Gastrocnemius medialis (tissue), 4 donors: ENCODE data around the gene PPP6R2. TPM values are rescaled to one million over a fixed set of nuclear protein-coding genes. Genes with fewer than 3 reads are reported as not detected.

Experiments
- ATAC-seq, 2 donors: fragments of 150-250 bp; one replicate each; pipeline ENCODE4 v1.9.1; 2016
- DNase-seq, 2 donors: peaks; one replicate each; pipeline ENCODE4 v3.0.0-alpha.2; 2019
- H3K27ac ChIP-seq, 4 donors: fragments of 200-600 bp; sonication (generic); 1 replicate in 1 of 4; 2 replicates in 3 of 4; pipeline ENCODE4 v1.5.1; 2016 to 2018; ENCODE audit warnings: mild to moderate bottlenecking in 2 of 4, moderate library complexity in 1 of 4
- H3K27me3 ChIP-seq, 3 donors: fragments of 200-600 bp; sonication (generic) in 2 of 3; 1 replicate in 1 of 3; 2 replicates in 2 of 3; pipeline versions ENCODE4 v1.5.1 to v1.6.0; 2016 to 2019; ENCODE audit warnings: mild to moderate bottlenecking in 1 of 3, moderate library complexity in 1 of 3
- H3K36me3 ChIP-seq, 2 donors: fragments of 200-600 bp; sonication (generic) in 1 of 2; one replicate each; pipeline ENCODE4 v1.5.1; 2017 to 2018
- H3K4me1 ChIP-seq, 2 donors: fragments of 200-600 bp; sonication (generic) in 1 of 2; one replicate each; pipeline ENCODE4 v1.5.1; 2016 to 2017; ENCODE audit warnings: mild to moderate bottlenecking in 2 of 2
- H3K4me3 ChIP-seq, 4 donors: fragments of 200-600 bp; sonication (generic) in 3 of 4; 1 replicate in 1 of 4; 2 replicates in 3 of 4; pipeline ENCODE4 v1.5.1; 2016 to 2019; ENCODE audit warnings: mild to moderate bottlenecking in 2 of 4
- H3K9me3 ChIP-seq, 3 donors: fragments of 200-600 bp; sonication (generic) in 2 of 3; 1 replicate in 1 of 3; 2 replicates in 2 of 3; pipeline ENCODE4 v1.5.1; 2016 to 2019
- CTCF ChIP-seq, 5 experiments: fragments of 450-650 bp in 3 of 5; fragments of 200-600 bp in 2 of 5; sonication (generic) in 2 of 5; IDR thresholded peaks in 4 of 5; conservative IDR thresholded peaks in 1 of 5; 1 replicate in 4 of 5; 2 replicates in 1 of 5; pipeline ENCODE4 v1.5.1; 2016 to 2019; ENCODE audit warnings: antibody characterized with exemption in 5 of 5, mild to moderate bottlenecking in 3 of 5, moderate library complexity in 3 of 5
- POLR2A ChIP-seq, 2 donors: fragments of 450-650 bp; IDR thresholded peaks; one replicate each; pipeline ENCODE4 v1.6.1; 2017; ENCODE audit warnings: antibody characterized with exemption in 2 of 2, mild to moderate bottlenecking in 2 of 2, moderate library complexity in 2 of 2
- in situ Hi-C, 4 donors: fragments of 200-750 bp; cut with MboI; loops; one replicate each; pipeline versions ENCODE4 v1.15.0 to v1.8.0; 2017; ENCODE audit warnings: low sequenced_read_pairs in 4 of 4
- intact Hi-C: fragments of 100-400 bp; cut with DNase I; formaldehyde crosslinking; loops from one replicate; pipeline ENCODE4 v1.15.1; 2023; ENCODE audit warnings: low total_unique reads
- total RNA-seq, 4 donors: library from RNA; depleted of rRNA; stranded (reverse); fragments of >200 nt; gene quantifications; one replicate each; pipeline versions ENCODE4 v1.1.0 to v1.2.3, GENCODE V29; 2016

Gene PPP6R2
- total RNA-seq, 4 donors from 2014 or later = 55.7 to 96.2 (median 74.1) TPM

- in situ Hi-C loops = no loop called here
- Histone ChIP-seq H3K4me3 (peak overlapping the region; percentile 5 to 13 (median 12)), H3K4me1 (peaks cover 8 to 18% of the 10 kb centered on the region in 2 donors), H3K36me3 (no peaks in the 10 kb centered on the region), H3K27me3 (no peaks in the 10 kb centered on the region), H3K27ac (no peak overlapping the region), H3K9me3 (no peaks in the 10 kb centered on the region)
- TF ChIP-seq POLR2A (IDR thresholded peaks at IDR 0.05) (no peak), CTCF (IDR thresholded peaks at IDR 0.05 in 4 of 5, conservative IDR thresholded peaks at IDR 0.05 in 1 of 5) (no peak)
- DNase-seq = no peak
- no peak for ATAC-seq
- intact Hi-C loops = no loop called here
Observed at GRCh38 chr22:50299785-50300619, 43.1 kb upstream of the PPP6R2 start.

- no peak overlapping the region for H3K27ac ChIP-seq
- no peak for TF ChIP-seq CTCF (IDR thresholded peaks at IDR 0.05 in 4 of 5, conservative IDR thresholded peaks at IDR 0.05 in 1 of 5)
- H3K4me1 ChIP-seq = peaks cover 16 to 25% of the 10 kb centered on the region in 2 donors
- DNase-seq (no peak), ATAC-seq (no peak)
- intact Hi-C loops = no loop called here
- H3K9me3 ChIP-seq = no peaks in the 10 kb centered on the region
- no peak overlapping the region for H3K4me3 ChIP-seq
- no peaks in the 10 kb centered on the region for H3K36me3 ChIP-seq
- no peaks in the 10 kb centered on the region for H3K27me3 ChIP-seq
- in situ Hi-C loops = no loop called here
Observed at GRCh38 chr22:50300620-50301257, 42.4 kb upstream of the PPP6R2 start.

GRCh38 chr22:50301581-50301991 lies 41.5 kb upstream of the PPP6R2 start:
- Histone ChIP-seq H3K27ac (no peak overlapping the region), H3K36me3 (no peaks in the 10 kb centered on the region)

GRCh38 chr22:50302041-50302541 lies 41.0 kb upstream of the PPP6R2 start:
- intact Hi-C loops = no loop called here
- H3K4me3 ChIP-seq = no peak overlapping the region
- no peaks in the 10 kb centered on the region for H3K36me3 ChIP-seq
- in situ Hi-C loops = no loop called here
- H3K27me3 ChIP-seq = peaks cover 0 to 5% (median 4%) of the 10 kb centered on the region in 3 donors
- H3K4me1 ChIP-seq = peaks cover 16 to 37% of the 10 kb centered on the region in 2 donors
- no peak overlapping the region for H3K27ac ChIP-seq
- H3K9me3 ChIP-seq = no peaks in the 10 kb centered on the region
- TF ChIP-seq POLR2A (IDR thresholded peaks at IDR 0.05) = no peak
- TF ChIP-seq CTCF (IDR thresholded peaks at IDR 0.05 in 4 of 5, conservative IDR thresholded peaks at IDR 0.05 in 1 of 5) = no peak
- ATAC-seq = no peak
- DNase-seq = no peak

More at GRCh38 chr22:50301581-50301991, 41.5 kb upstream of the PPP6R2 start:
- no peak for TF ChIP-seq POLR2A (IDR thresholded peaks at IDR 0.05)
- TF ChIP-seq CTCF (IDR thresholded peaks at IDR 0.05 in 4 of 5, conservative IDR thresholded peaks at IDR 0.05 in 1 of 5) = no peak
- in situ Hi-C loops = no loop called here
- no peak overlapping the region for H3K4me3 ChIP-seq
- ATAC-seq = no peak
- H3K9me3 ChIP-seq = no peaks in the 10 kb centered on the region
- intact Hi-C loops = no loop called here
- peaks cover 16 to 34% of the 10 kb centered on the region in 2 donors for H3K4me1 ChIP-seq
- DNase-seq = no peak
- H3K27me3 ChIP-seq = peaks cover 0 to 4% (median under 1%) of the 10 kb centered on the region in 3 donors
